ENCODE results near the gene RGMA. TPM values are rescaled to one million over a fixed set of nuclear protein-coding genes. Genes with fewer than 3 reads are reported as not detected.

The RGMA gene
- 10 to 100 TPM; 11.2 to 21.1 (median 13.8) TPM for polyA plus RNA-seq (ENCODE audit: insufficient read depth in 1 of 5, insufficient read length in 5 of 5, low replicate concordance in 1 of 5)
- long read RNA-seq, donor 1, transcript RGMA-203 (3 exons, 3,038 nt), result major isoform, 9 of 14 reads
- long read RNA-seq, donor 1, partial matches to known transcripts, result 5 of 14 reads
- long read RNA-seq, donor 1, other reads (novel, unspliced or antisense), result 0 of 14 reads
- long read RNA-seq, donor 2, transcript RGMA-203 (3 exons, 3,038 nt), result major isoform, 6 of 6 reads
- long read RNA-seq, donor 2, partial matches to known transcripts, result 0 of 6 reads
- long read RNA-seq, donor 2, other reads (novel, unspliced or antisense), result 0 of 6 reads
- long read RNA-seq, donor 3, partial matches to known transcripts, result 0 of 3 reads
- long read RNA-seq, donor 3, other reads (novel, unspliced or antisense), result 0 of 3 reads
- long read RNA-seq, donor 4, partial matches to known transcripts, result 11 of 14 reads
- long read RNA-seq, donor 4, other reads (novel, unspliced or antisense), result 0 of 14 reads
- long read RNA-seq, donor 5, full-length matches to known transcripts, result 8 of 17 reads
- long read RNA-seq, donor 5, partial matches to known transcripts, result 9 of 17 reads
- long read RNA-seq, donor 5, other reads (novel, unspliced or antisense), result 0 of 17 reads
- long read RNA-seq, donor 6, transcript RGMA-203 (3 exons, 3,038 nt), result major isoform, 12 of 12 reads
- long read RNA-seq, donor 6, partial matches to known transcripts, result 0 of 12 reads
- long read RNA-seq, donor 6, other reads (novel, unspliced or antisense), result 0 of 12 reads
- long read RNA-seq, donor 7, full-length matches to known transcripts, result 14 of 14 reads
- long read RNA-seq, donor 7, partial matches to known transcripts, result 0 of 14 reads
- long read RNA-seq, donor 7, other reads (novel, unspliced or antisense), result 0 of 14 reads
- long read RNA-seq, donor 8, full-length matches to known transcripts, result 3 of 3 reads
- long read RNA-seq, donor 8, partial matches to known transcripts, result 0 of 3 reads
- long read RNA-seq, donor 8, other reads (novel, unspliced or antisense), result 0 of 3 reads

GRCh38 chr15:93088981-93089726, at the start of gene RGMA:
TSS of gene RGMA (minus strand) at chr15:93089211. CDS start at chr15:93088932, 279 bp downstream.
- no peak for DNase-seq

DNA sequence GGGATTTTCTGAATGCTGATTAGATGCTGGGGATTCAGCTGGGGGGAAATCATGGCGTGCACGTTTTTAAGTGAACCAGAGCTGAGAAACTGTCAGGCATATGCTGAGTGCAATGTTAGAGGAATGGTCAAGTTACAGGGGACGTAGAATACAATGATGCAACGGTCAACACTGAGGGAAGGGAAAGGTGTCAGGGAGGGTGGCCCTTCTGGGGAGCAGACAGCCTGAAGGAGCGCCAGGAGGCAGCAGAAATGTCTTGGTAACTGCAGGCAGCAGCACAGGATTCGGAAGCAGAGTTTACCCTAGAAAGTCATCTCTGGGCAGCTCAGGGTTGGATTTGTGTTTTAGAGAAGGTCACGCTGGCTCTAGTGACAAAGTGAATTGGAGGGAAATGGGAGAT, 47.6 kb upstream of the RGMA start:
- no peak for DNase-seq

DNA sequence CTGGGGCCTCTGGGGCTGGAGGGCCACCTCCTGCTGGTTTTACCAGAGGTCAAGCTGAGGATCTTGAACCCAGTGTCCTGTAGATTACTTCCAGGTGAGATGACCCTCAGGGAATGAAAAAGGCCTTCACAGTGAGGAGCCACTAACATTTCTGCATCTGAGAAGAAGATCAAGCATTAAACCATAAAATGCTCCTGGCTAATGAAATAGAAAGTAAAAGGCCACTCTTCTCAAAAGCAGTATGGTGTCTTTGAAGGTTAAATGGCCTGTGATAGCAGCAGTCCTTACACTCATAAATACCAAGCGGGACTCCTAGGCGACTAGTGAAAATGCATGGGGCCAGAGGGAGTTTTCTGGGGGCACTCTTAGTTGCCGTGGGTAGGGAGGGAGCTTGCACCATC, 47.0 kb upstream of the RGMA start:
- no peak for DNase-seq

- DNase-seq, result no peak
These were observed 46.4 kb upstream of the RGMA start for GRCh38 chr15:93135459-93135858.

GRCh38 chr15:93131485-93132095, 42.6 kb upstream of the RGMA start:
- no peak for DNase-seq

DNA sequence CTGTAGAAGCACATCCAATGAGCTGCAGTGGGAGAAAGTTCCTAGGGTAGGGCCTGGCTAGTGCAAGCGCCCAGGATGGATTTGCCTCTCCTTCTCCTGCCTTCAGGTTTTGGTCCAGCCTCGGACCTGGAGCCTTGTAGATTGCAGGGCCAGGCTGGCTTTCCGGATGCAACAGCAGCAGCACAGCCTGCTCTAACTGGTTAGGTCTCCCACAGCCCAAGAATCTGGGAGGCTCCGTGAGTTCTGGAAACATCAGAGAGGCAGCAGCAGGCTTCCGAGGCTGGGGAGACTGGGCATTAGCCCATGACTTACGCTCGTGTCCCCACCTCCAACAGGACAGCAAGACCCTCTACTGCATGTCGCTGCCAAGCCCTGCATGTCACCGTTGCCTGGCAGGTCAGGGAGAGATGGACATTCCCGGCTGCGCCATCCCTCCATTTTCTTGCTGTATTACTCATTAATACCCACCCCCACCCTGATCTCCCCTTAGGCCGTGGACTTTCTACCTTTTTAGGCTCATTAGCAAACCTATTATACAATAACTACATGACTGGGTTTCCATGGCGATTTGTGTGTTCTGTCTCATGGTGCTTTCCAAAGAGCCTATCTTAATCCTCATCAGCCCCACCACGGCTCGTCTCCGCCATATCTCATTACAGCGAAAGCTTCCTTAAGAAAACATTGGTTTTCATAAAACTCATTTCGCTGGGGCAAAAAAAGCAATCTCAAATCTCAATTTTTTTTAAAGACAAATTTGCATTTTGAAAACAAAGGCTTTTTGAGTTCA, 40.9 kb upstream of the RGMA start:
- no peak for DNase-seq

GRCh38 chr15:93127286-93127685, 38.3 kb upstream of the RGMA start:
- no peak for DNase-seq

- no peak for DNase-seq
These were observed 37.6 kb upstream of the RGMA start for GRCh38 chr15:93126599-93126998.

- no peak for DNase-seq
These were observed 37.1 kb upstream of the RGMA start for GRCh38 chr15:93126148-93126547.

GRCh38 chr15:93124126-93124525, 35.1 kb upstream of the RGMA start:
- no peak for DNase-seq

DNA sequence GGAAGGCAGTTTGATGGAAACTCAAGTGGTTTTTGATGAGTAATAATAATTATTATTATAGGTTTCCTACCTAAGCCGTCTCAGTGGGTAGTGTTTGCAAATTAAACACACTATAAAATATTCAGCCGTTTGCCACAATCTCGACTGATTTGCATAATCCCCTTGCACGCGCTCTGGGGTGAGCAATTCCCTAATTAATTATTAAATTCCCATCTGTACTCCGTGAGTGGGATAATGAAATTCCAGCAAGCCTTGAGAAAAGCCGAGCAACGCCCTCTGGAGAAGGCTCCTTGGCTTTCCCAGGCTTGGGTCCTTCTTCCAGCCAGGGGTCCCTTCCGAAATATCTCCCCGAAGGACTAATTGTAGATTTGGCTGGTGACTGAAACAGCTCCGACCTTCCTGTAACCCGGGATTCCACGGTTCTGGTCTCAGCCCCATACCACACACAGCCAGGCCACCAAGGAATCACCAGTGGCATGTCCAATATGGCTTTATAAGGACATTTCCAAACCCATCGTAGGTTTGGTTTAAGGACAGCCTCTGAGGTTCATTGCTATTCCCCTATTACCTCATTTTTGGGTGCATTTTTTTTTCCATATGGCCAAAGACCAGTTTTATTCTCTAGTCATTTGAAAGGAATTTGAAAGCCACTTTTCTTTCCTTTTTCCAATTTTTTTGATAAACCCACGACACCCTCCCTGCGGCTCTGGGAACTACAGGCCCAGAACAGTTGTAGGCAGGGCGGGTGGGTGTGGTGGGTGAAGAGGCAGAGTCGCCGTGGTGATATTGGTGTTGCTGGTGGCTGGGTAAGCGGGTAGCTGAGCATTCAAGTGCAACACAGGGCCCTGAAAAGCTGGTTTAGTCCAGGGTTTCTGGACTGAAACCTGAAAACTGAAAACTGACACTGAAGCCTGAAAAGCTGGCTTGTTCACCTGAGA, 33.2 kb upstream of the RGMA start:
- no peak for DNase-seq

DNA sequence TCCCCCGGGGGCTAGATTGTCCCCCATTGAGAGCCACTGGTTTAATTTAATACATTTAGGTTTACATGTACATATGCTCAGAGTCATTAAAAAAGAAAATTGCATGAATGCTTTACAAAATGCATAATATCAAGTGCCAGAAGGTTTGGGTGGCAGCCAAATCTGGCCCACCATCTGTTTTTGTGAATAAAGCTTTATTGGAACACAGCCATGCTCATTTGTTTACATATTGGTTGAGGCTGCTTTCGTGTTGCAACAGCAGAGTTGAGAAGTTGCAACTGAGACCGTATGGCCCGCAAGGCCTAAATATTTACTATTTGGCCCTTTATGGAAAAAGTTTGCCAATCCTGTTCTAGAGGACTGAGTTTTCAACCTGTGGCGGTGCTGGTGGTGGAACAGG, 32.1 kb upstream of the RGMA start:
- no peak for DNase-seq

DNA sequence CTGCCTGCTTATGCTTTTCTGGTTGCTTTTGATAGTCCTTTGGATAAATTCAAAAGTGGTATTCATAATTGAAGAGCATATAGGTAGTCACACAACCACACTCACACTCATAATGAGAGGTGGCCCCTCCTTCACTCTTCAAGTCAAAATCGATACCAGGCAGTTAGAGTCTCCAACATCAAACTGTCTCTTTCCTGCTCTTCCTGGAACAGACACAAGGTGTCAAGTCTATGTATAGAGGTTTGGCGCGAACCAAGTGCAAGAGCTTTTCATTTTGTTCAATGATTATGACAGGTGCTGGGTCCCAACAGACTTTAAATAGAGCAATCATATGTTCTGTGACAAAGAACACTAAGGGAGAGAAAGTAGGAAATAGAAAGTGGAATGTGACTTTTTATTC, 29.9 kb upstream of the RGMA start:
- no peak for DNase-seq

- no peak for DNase-seq
These were observed 22.4 kb upstream of the RGMA start for GRCh38 chr15:93111451-93111850.

GRCh38 chr15:93110502-93111040, 21.6 kb upstream of the RGMA start:
- no peak for DNase-seq

DNA sequence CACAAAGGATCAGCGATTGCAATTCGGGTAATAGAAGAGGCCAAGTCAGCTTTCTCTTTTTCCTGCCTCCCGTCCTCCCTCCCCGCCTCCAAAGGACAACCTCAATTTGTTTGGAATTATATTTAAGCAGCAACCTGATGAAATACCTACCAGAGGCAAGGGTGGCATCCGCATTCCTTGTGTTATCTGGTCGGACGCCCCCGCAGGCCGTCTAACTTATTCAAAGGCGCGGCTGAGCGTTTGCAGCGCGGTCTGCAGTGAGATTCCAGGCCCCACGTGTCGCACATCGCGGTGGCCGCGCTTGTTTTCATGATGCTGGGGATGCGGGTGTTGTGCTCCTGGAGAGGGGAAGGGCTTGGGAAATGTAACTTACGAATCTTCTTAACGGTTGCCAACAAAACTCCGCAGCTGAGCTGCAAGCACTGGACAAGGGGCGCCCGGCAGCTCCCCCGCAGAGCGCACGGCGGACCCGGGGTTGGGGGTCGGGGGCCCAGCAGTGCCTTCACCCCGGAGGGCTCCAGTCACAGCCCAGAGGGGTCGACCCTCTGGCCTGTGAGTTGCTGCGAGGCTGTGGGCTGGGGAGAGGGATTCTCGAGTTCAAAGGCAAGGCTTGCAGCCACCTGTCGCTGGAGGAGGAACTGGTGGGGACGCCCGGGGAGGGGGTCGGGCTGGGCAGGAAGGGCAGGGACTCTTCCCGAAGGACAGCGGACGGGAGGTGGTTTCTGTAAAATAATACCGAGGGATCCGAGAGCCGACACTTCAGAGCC, 20.5 kb upstream of the RGMA start:
- no peak for DNase-seq

GRCh38 chr15:93107646-93108045, 18.6 kb upstream of the RGMA start:
- no peak for DNase-seq

GRCh38 chr15:93105485-93105884, 16.5 kb upstream of the RGMA start:
- DNase-seq, result no peak

Data from right lung (tissue), 10 donors.